PC-9 (cell line): ENCODE results near the gene PPP1R27. TPM values are rescaled to one million over a fixed set of nuclear protein-coding genes. Genes with fewer than 3 reads are reported as not detected.

Experiments
- BruUV-seq: library from RNA; stranded (reverse); fragments of 400-500 nt; replicated peaks from 2 replicates; lab custom pipeline; 2021; lab: Mats Ljungman, UMichigan
- CTCF ChIA-PET: fragments of 300-600 bp; sonication (Branson Sonifier 250); formaldehyde crosslinking; loops from one replicate; lab custom pipeline; 2022; ENCODE audit warnings: antibody characterized with exemption; lab: Charles Lee
- POLR2A ChIA-PET: fragments of 300-600 bp; sonication (Branson Sonifier 250); formaldehyde crosslinking; loops from one replicate; lab custom pipeline; 2022; ENCODE audit warnings: antibody characterized with exemption; ENCODE audit not compliant: unreplicated experiment; lab: Charles Lee
- DNase-seq, 2 experiments: peaks; one replicate each; pipeline versions ENCODE4 v3.0.0 to v3.0.0-alpha.2; 2015 to 2022; ENCODE audit warnings: mixed read lengths in 1 of 2
- H2AFZ ChIP-seq: fragments of 200-600 bp; sonication (generic); 2 replicates; pipeline ENCODE4 v1.8.1; 2017; ENCODE audit warnings: antibody characterized with exemption
- H3F3A ChIP-seq: fragments of 200-600 bp; sonication (generic); 2 replicates; pipeline ENCODE4 v1.8.1; 2017; ENCODE audit warnings: antibody characterized with exemption, mild to moderate bottlenecking, low read depth; ENCODE audit not compliant: insufficient read depth
- H3K27ac ChIP-seq: fragments of 200-600 bp; sonication (generic); 2 replicates; pipeline ENCODE4 v1.6.1; 2016; ENCODE audit warnings: mixed run types
- H3K27me3 ChIP-seq: fragments of 200-600 bp; sonication (generic); 2 replicates; pipeline ENCODE4 v1.6.1; 2016; ENCODE audit warnings: low read depth, mixed run types; ENCODE audit not compliant: insufficient read depth
- H3K36me3 ChIP-seq: fragments of 200-600 bp; sonication (generic); 2 replicates; pipeline ENCODE4 v1.6.1; 2016; ENCODE audit warnings: low read depth, mixed run types
- H3K4me1 ChIP-seq: fragments of 200-600 bp; sonication (generic); replicated peaks from 2 replicates; pipeline ENCODE4 v1.6.1; 2016; ENCODE audit warnings: mixed run types; ENCODE audit not compliant: insufficient read depth
- H3K4me2 ChIP-seq: fragments of 200-600 bp; sonication (generic); 2 replicates; pipeline ENCODE4 v1.6.1; 2017; ENCODE audit warnings: mixed run types
- H3K4me3 ChIP-seq: fragments of 200-600 bp; sonication (generic); 2 replicates; pipeline ENCODE4 v1.6.1; 2016; ENCODE audit warnings: mixed run types
- H3K79me2 ChIP-seq: fragments of 200-600 bp; sonication (generic); 2 replicates; pipeline ENCODE4 v1.6.1; 2017; ENCODE audit warnings: low read depth, mixed run types
- H3K9me2 ChIP-seq: fragments of 200-600 bp; sonication (generic); 2 replicates; pipeline ENCODE4 v1.8.1; 2017; ENCODE audit warnings: mild to moderate bottlenecking; ENCODE audit not compliant: insufficient read depth
- H3K9me3 ChIP-seq: fragments of 200-600 bp; sonication (generic); 2 replicates; pipeline ENCODE4 v1.8.1; 2016; ENCODE audit warnings: low read depth; ENCODE audit not compliant: insufficient read depth
- H4K20me1 ChIP-seq: fragments of 200-600 bp; sonication (generic); 2 replicates; pipeline ENCODE4 v1.8.1; 2017; ENCODE audit not compliant: insufficient read depth
- CTCF ChIP-seq: fragments of 200-600 bp; sonication (generic); conservative IDR thresholded peaks from 2 replicates; pipeline ENCODE4 v1.6.1; 2017; ENCODE audit warnings: mixed run types, antibody characterized with exemption, mild to moderate bottlenecking, moderate library complexity
- EZH2 ChIP-seq: fragments of 200-600 bp; sonication (generic); IDR thresholded peaks from 2 replicates; pipeline ENCODE4 v1.8.0; 2017; ENCODE audit warnings: antibody characterized with exemption, low read depth
- intact Hi-C: fragments of 100-400 bp; cut with micrococcal nuclease; formaldehyde crosslinking; loops from one replicate; pipeline ENCODE4 v1.10.0; 2022; ENCODE audit not compliant: unreplicated experiment
- total RNA-seq: library from RNA; stranded (reverse); gene quantifications from 2 replicates; pipeline ENCODE4 v1.2.3, GENCODE V29; 2021

PPP1R27 gene
- total RNA-seq, 1 experiment from 2014 or later, result not detected

GRCh38 chr17:81813861-81814683 lies 20.8 kb downstream of the PPP1R27 start:
- Histone ChIP-seq H3K4me1 (no peaks in the 10 kb centered on the region), H3K27me3 (0 out of 2 replicates have a peak, but pooled peaks cover 2% of the 10 kb centered on the region), H4K20me1 (no peaks in the 10 kb centered on the region), H3K4me3 (no peak overlapping the region), H2AFZ (no peak overlapping the region), H3F3A (no peaks in the 10 kb centered on the region), H3K79me2 (no peaks in the 10 kb centered on the region), H3K27ac (no peak overlapping the region), H3K4me2 (no peak overlapping the region), H3K36me3 (no peaks in the 10 kb centered on the region), H3K9me3 (no peaks in the 10 kb centered on the region), H3K9me2 (no peaks in the 10 kb centered on the region)
- ChIA-PET POLR2A (no interaction called here), CTCF (no interaction called here)
- intact Hi-C loops, result no loop called here
- no peak for TF ChIP-seq CTCF
- TF ChIP-seq EZH2, result no peak
- no TSS peak for BruUV-seq
- no peak for DNase-seq

GRCh38 chr17:81813371-81813684 lies 21.5 kb downstream of the PPP1R27 start:
- H3K27ac ChIP-seq, result no peak overlapping the region
- TF ChIP-seq EZH2 (no peak), CTCF (no peak)
- no peaks in the 10 kb centered on the region for H3K79me2 ChIP-seq
- no peak overlapping the region for H3K4me3 ChIP-seq
- no peak overlapping the region for H2AFZ ChIP-seq
- BruUV-seq, result no TSS peak
- DNase-seq, result no peak
- no peaks in the 10 kb centered on the region for H3F3A ChIP-seq
- H3K4me2 ChIP-seq, result no peak overlapping the region
- no peaks in the 10 kb centered on the region for H3K4me1 ChIP-seq
- CTCF ChIA-PET, result no interaction called here
- intact Hi-C loops, result no loop called here
- no peaks in the 10 kb centered on the region for H4K20me1 ChIP-seq
- H3K36me3 ChIP-seq, result no peaks in the 10 kb centered on the region
- POLR2A ChIA-PET, result interaction anchor here (0.5 kb wide), 1 partner anchor 293 kb away, joined by 4 read pairs; no protein-coding TSS in a partner anchor
- no peaks in the 10 kb centered on the region for H3K9me3 ChIP-seq
- H3K27me3 ChIP-seq, result 0 out of 2 replicates have a peak, but pooled peaks cover 2% of the 10 kb centered on the region
- H3K9me2 ChIP-seq, result no peaks in the 10 kb centered on the region

GRCh38 chr17:81812571-81813370 lies 22.1 kb downstream of the PPP1R27 start:
- H3F3A ChIP-seq, result no peaks in the 10 kb centered on the region
- ChIA-PET CTCF (no interaction called here), POLR2A (interaction anchor here (0.5 kb wide), 1 partner anchor 293 kb away, joined by 4 read pairs; no protein-coding TSS in a partner anchor)
- H3K4me2 ChIP-seq, result no peak overlapping the region
- no peaks in the 10 kb centered on the region for H4K20me1 ChIP-seq
- no peaks in the 10 kb centered on the region for H3K9me2 ChIP-seq
- no peak overlapping the region for H2AFZ ChIP-seq
- no TSS peak for BruUV-seq
- no peak overlapping the region for H3K4me3 ChIP-seq
- TF ChIP-seq EZH2 (no peak), CTCF (no peak)
- no peaks in the 10 kb centered on the region for H3K9me3 ChIP-seq
- H3K27me3 ChIP-seq, result peaks cover 6% of the 10 kb centered on the region; the same call in 1 of the 2 replicates
- no peak overlapping the region for H3K27ac ChIP-seq
- intact Hi-C loops, result no loop called here
- no peaks in the 10 kb centered on the region for H3K4me1 ChIP-seq
- H3K79me2 ChIP-seq, result no peaks in the 10 kb centered on the region
- H3K36me3 ChIP-seq, result no peaks in the 10 kb centered on the region
- no peak for DNase-seq
